ENCODE measurements around the gene LEMD3.

- TF ChIP-seq, protein P1, sequence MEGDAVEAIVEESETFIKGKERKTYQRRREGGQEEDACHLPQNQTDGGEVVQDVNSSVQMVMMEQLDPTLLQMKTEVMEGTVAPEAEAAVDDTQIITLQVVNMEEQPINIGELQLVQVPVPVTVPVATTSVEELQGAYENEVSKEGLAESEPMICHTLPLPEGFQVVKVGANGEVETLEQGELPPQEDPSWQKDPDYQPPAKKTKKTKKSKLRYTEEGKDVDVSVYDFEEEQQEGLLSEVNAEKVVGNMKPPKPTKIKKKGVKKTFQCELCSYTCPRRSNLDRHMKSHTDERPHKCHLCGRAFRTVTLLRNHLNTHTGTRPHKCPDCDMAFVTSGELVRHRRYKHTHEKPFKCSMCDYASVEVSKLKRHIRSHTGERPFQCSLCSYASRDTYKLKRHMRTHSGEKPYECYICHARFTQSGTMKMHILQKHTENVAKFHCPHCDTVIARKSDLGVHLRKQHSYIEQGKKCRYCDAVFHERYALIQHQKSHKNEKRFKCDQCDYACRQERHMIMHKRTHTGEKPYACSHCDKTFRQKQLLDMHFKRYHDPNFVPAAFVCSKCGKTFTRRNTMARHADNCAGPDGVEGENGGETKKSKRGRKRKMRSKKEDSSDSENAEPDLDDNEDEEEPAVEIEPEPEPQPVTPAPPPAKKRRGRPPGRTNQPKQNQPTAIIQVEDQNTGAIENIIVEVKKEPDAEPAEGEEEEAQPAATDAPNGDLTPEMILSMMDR (IDR thresholded peaks at IDR 0.05), result no peak
- TF ChIP-seq POLR2A (IDR thresholded peaks at IDR 0.05), result no peak
- no peak for TF ChIP-seq EP300 (IDR thresholded peaks at IDR 0.05)
Measured at GRCh38 chr12:65277994-65278575, 108.7 kb downstream of the LEMD3 start.
